Caco-2 (cell line): Measurements from ENCODE around the gene GATA6. TPM values are rescaled to one million over a fixed set of nuclear protein-coding genes. Genes with fewer than 3 reads are reported as not detected.

Experiments
- BruUV-seq: library from RNA; stranded (reverse); fragments of 400-500 nt; replicated peaks from 2 replicates; lab custom pipeline; 2021; lab: Mats Ljungman, UMichigan
- CTCF ChIA-PET: fragments of 300-600 bp; sonication (Branson Sonifier 250); formaldehyde crosslinking; loops from one replicate; lab custom pipeline; 2022; ENCODE audit warnings: antibody characterized with exemption; lab: Charles Lee
- POLR2A ChIA-PET: fragments of 300-600 bp; sonication (Branson Sonifier 250); formaldehyde crosslinking; loops from one replicate; lab custom pipeline; 2022; ENCODE audit warnings: antibody characterized with exemption; lab: Charles Lee
- DNase-seq, 2 experiments: peaks; one replicate each; pipeline versions ENCODE4 v3.0.0 to v3.0.0-alpha.2; 2020 to 2022
- H3K27me3 ChIP-seq: replicated peaks from 2 replicates; pipeline ENCODE4 v1.6.0; 2011; ENCODE audit warnings: low read length; ENCODE audit not compliant: control insufficient read depth, insufficient read depth
- H3K36me3 ChIP-seq: 2 replicates; pipeline ENCODE4 v1.5.1; 2011; ENCODE audit warnings: low read length; ENCODE audit not compliant: control insufficient read depth, insufficient read depth
- H3K4me1 ChIP-seq: fragments of 250-450 bp; sonication (Bioruptor Pico); 2 replicates; pipeline ENCODE4 v1.5.1; 2020; ENCODE audit warnings: mild to moderate bottlenecking
- H3K4me3 ChIP-seq: 2 replicates; pipeline ENCODE4 v1.5.1; 2011; ENCODE audit warnings: low read depth, mild to moderate bottlenecking, control low read depth, low read length
- H3K9me3 ChIP-seq: fragments of 250-450 bp; sonication (Bioruptor Pico); 2 replicates; pipeline ENCODE4 v1.5.1; 2020; ENCODE audit warnings: mild to moderate bottlenecking, moderate library complexity
- H3K27ac Mint-ChIP-seq: one replicate; pipeline ENCODE4 v1.8.0; 2022; ENCODE audit warnings: mixed read lengths; ENCODE audit not compliant: unreplicated experiment
- H3K27me3 Mint-ChIP-seq: one replicate; pipeline ENCODE4 v1.8.0; 2022; ENCODE audit warnings: mixed read lengths; ENCODE audit not compliant: insufficient read depth, unreplicated experiment
- H3K36me3 Mint-ChIP-seq: one replicate; pipeline ENCODE4 v1.8.0; 2022; ENCODE audit warnings: mild to moderate bottlenecking, mixed read lengths; ENCODE audit not compliant: insufficient read depth, unreplicated experiment
- H3K4me1 Mint-ChIP-seq: one replicate; pipeline ENCODE4 v1.8.0; 2022; ENCODE audit warnings: low read depth, mixed read lengths; ENCODE audit not compliant: unreplicated experiment
- H3K4me3 Mint-ChIP-seq: one replicate; pipeline ENCODE4 v1.8.0; 2022; ENCODE audit warnings: mild to moderate bottlenecking, moderate library complexity, mixed read lengths; ENCODE audit not compliant: unreplicated experiment
- H3K9me3 Mint-ChIP-seq: one replicate; pipeline ENCODE4 v1.8.0; 2022; ENCODE audit warnings: mixed read lengths; ENCODE audit not compliant: unreplicated experiment
- intact Hi-C: fragments of 100-400 bp; cut with micrococcal nuclease; formaldehyde crosslinking; loops from one replicate; pipeline ENCODE4 v1.10.0; 2022; ENCODE audit not compliant: unreplicated experiment
- total RNA-seq: library from RNA; stranded (reverse); gene quantifications from 2 replicates; pipeline ENCODE4 v1.2.3, GENCODE V29; 2022
- TF ChIP-seq, protein P1 (sequence below), 2 experiments: fragments of 200-600 bp in 1 of 2; IDR thresholded peaks; 1 replicate in 1 of 2; 2 replicates in 1 of 2; pipeline versions ENCODE4 v1.5.1 to v1.8.0; 2011 to 2022; ENCODE audit warnings: antibody characterized with exemption in 1 of 2, control low read depth in 1 of 2, inconsistent platforms in 1 of 2, low read depth in 1 of 2, low read length in 1 of 2, mild to moderate bottlenecking in 1 of 2, moderate library complexity in 1 of 2; ENCODE audit not compliant: insufficient read depth in 1 of 2, severe bottlenecking in 1 of 2, unreplicated experiment in 1 of 2

GATA6 gene
- total RNA-seq, 1 experiment from 2014 or later = 124 TPM

DNA sequence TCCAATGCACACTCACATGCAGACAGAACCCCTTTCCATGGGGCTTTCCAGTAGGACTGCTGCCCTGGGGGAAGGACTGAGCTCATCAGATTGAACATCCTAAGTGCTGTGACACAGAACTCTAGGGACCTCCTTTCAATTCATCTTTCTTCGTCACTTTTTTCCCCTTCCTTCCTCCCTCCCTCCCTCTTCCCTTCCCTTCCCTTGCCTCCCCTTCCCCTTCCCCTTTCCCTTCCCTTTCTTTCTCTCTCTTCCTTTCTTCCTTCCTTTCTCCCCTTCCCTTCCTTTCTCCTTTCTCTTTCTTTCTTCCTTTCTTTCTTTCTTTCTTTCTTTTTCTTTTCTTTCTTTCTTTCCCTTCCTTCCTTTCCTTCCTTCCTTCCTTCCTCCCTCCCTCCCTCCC lies 39.6 kb upstream of the GATA6 start:
- ChIA-PET POLR2A (no interaction called here), CTCF (interaction anchor here (1.4 kb wide), 1 partner anchor 21 kb away, joined by 3 read pairs; no protein-coding TSS in a partner anchor)
- intact Hi-C loops = loop anchor here (2.0 kb wide), 1 partner anchor 15 kb away; no protein-coding TSS in a partner anchor
- BruUV-seq = no TSS peak
- Mint-ChIP-seq H3K27me3 (no peaks in the 10 kb centered on the region), H3K36me3 (no peaks in the 10 kb centered on the region), H3K9me3 (no peaks in the 10 kb centered on the region), H3K27ac (no peak overlapping the region), H3K4me3 (no peak overlapping the region), H3K4me1 (peaks cover 29% of the 10 kb centered on the region)
- Histone ChIP-seq H3K36me3 (no peaks in the 10 kb centered on the region), H3K4me3 (no peak overlapping the region), H3K4me1 (peaks cover 22% of the 10 kb centered on the region), H3K9me3 (no peaks in the 10 kb centered on the region), H3K27me3 (no peaks in the 10 kb centered on the region)
- TF ChIP-seq, protein P1, sequence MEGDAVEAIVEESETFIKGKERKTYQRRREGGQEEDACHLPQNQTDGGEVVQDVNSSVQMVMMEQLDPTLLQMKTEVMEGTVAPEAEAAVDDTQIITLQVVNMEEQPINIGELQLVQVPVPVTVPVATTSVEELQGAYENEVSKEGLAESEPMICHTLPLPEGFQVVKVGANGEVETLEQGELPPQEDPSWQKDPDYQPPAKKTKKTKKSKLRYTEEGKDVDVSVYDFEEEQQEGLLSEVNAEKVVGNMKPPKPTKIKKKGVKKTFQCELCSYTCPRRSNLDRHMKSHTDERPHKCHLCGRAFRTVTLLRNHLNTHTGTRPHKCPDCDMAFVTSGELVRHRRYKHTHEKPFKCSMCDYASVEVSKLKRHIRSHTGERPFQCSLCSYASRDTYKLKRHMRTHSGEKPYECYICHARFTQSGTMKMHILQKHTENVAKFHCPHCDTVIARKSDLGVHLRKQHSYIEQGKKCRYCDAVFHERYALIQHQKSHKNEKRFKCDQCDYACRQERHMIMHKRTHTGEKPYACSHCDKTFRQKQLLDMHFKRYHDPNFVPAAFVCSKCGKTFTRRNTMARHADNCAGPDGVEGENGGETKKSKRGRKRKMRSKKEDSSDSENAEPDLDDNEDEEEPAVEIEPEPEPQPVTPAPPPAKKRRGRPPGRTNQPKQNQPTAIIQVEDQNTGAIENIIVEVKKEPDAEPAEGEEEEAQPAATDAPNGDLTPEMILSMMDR (IDR thresholded peaks at IDR 0.05; ENCODE audit: insufficient read depth in 1 of 2, low read depth in 1 of 2, low read length in 1 of 2, severe bottlenecking in 1 of 2, unreplicated experiment in 1 of 2) = no peak
- no peak for DNase-seq

DNA sequence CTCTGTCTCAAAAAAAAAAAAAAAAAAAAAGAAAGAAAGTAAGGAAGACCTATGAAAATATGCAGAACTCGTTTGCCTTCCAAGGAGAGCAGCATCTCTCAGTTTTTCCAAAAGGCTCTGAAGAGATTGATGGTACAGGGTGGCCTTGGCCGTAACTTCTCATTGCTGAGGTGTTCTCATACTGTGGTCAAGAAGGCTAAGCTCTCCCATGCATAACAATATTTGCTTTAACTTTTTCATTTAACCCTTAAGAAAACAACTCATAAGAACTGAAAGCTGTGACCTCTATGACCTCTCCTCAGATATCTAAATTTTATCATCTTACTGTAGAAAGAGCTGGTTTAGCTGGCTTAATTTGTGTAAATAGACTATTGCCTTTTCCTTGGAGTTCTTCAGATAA lies 37.1 kb upstream of the GATA6 start:
- Mint-ChIP-seq H3K9me3 (no peaks in the 10 kb centered on the region), H3K4me1 (peaks cover 36% of the 10 kb centered on the region), H3K4me3 (no peak overlapping the region), H3K27ac (no peak overlapping the region), H3K36me3 (no peaks in the 10 kb centered on the region), H3K27me3 (no peaks in the 10 kb centered on the region)
- Histone ChIP-seq H3K27me3 (no peaks in the 10 kb centered on the region), H3K4me1 (peaks cover 22% of the 10 kb centered on the region), H3K36me3 (no peaks in the 10 kb centered on the region), H3K9me3 (no peaks in the 10 kb centered on the region), H3K4me3 (no peak overlapping the region)
- intact Hi-C loops = no loop called here
- no TSS peak for BruUV-seq
- no peak for DNase-seq
- CTCF ChIA-PET = interaction anchor here (0.7 to 1.1 kb wide), 2 partner anchors 24 to 26 kb away, joined by 3 to 5 read pairs; no protein-coding TSS in a partner anchor
- TF ChIP-seq, protein P1 (IDR thresholded peaks at IDR 0.05; ENCODE audit: insufficient read depth in 1 of 2, low read depth in 1 of 2, low read length in 1 of 2, severe bottlenecking in 1 of 2, unreplicated experiment in 1 of 2) = no peak
- POLR2A ChIA-PET = no interaction called here

DNA sequence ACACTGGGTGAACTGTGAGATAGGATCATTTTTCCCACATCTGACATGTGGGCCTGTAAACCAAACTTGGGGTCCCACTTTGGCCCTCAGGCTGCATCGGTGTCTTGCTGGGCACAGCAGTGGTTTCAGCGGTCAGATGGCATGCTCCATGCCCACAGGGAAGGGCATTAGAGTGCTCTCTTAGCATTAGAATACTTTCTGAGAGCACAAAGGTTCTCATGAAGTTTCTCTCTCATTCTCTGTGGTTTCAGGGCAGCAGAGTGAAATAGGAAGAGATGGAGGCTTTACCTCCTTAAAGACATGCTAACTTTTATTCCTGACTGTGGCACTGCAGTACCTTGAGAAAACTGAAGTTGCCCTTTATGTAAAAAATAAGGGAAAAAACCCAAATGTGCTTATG lies 36.6 kb upstream of the GATA6 start:
- no peaks in the 10 kb centered on the region for H3K36me3 Mint-ChIP-seq
- intact Hi-C loops = no loop called here
- BruUV-seq = no TSS peak
- H3K27ac Mint-ChIP-seq = no peak overlapping the region
- Histone ChIP-seq H3K4me3 (no peak overlapping the region), H3K9me3 (no peaks in the 10 kb centered on the region), H3K4me1 (peaks cover 22% of the 10 kb centered on the region), H3K36me3 (no peaks in the 10 kb centered on the region), H3K27me3 (no peaks in the 10 kb centered on the region)
- peaks cover 36% of the 10 kb centered on the region for H3K4me1 Mint-ChIP-seq
- peaks cover under 1% of the 10 kb centered on the region for H3K9me3 Mint-ChIP-seq
- H3K4me3 Mint-ChIP-seq = no peak overlapping the region
- TF ChIP-seq, protein P1 (IDR thresholded peaks at IDR 0.05; ENCODE audit: insufficient read depth in 1 of 2, low read depth in 1 of 2, low read length in 1 of 2, severe bottlenecking in 1 of 2, unreplicated experiment in 1 of 2) = no peak
- ChIA-PET POLR2A (no interaction called here), CTCF (interaction anchor here (0.7 to 1.1 kb wide), 2 partner anchors 24 to 26 kb away, joined by 3 to 5 read pairs; no protein-coding TSS in a partner anchor)
- DNase-seq = no peak
- H3K27me3 Mint-ChIP-seq = no peaks in the 10 kb centered on the region
